ENCODE results near the gene TACC2.

TACC2 gene

DNA sequence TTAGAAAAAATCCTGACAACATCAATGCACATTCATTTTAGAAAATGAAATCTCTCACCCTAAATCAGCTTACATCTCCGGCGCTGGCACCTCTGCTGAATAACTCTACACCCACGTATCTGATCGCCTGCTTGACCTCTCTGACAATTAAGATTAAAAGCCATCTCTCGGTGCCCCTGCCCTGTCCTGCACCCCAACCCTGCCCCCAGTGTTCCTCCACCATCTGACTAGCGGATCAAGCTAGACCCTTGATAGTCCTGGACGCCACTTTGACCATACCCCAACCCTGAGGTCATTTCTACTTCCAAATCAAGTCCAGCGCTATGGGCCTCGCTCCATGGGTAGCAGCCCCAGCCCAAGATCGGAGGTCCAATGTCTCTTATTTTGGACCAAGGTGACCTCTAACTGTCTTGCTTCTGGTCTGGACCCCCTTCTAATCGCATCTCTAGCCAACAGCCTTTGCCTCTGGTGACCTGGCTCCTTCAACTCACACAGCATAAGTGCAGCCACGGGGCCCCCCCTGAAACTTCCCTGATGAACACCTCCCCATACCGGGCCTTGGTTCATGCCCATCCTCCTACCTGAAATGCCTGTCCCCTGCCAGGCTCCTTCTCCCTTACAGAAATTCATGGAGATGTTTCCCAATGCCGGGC is 310.6 kb downstream of the TACC2 start:
- TF ChIP-seq, protein P1, sequence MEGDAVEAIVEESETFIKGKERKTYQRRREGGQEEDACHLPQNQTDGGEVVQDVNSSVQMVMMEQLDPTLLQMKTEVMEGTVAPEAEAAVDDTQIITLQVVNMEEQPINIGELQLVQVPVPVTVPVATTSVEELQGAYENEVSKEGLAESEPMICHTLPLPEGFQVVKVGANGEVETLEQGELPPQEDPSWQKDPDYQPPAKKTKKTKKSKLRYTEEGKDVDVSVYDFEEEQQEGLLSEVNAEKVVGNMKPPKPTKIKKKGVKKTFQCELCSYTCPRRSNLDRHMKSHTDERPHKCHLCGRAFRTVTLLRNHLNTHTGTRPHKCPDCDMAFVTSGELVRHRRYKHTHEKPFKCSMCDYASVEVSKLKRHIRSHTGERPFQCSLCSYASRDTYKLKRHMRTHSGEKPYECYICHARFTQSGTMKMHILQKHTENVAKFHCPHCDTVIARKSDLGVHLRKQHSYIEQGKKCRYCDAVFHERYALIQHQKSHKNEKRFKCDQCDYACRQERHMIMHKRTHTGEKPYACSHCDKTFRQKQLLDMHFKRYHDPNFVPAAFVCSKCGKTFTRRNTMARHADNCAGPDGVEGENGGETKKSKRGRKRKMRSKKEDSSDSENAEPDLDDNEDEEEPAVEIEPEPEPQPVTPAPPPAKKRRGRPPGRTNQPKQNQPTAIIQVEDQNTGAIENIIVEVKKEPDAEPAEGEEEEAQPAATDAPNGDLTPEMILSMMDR (IDR thresholded peaks at IDR 0.05; ENCODE audit: low read depth, low read length) = no peak
- no peak overlapping the region for H3K4me3 ChIP-seq (ENCODE audit: low read depth, low read length)

GRCh38 chr10:122301055-122301810 is 312.3 kb downstream of the TACC2 start:
- TF ChIP-seq, protein P1 (IDR thresholded peaks at IDR 0.05; ENCODE audit: low read depth, low read length) = no peak

GRCh38 chr10:122301811-122302115 is 312.8 kb downstream of the TACC2 start:
- TF ChIP-seq, protein P1 (IDR thresholded peaks at IDR 0.05; ENCODE audit: low read depth, low read length) = no peak
- no peak overlapping the region for H3K4me3 ChIP-seq (ENCODE audit: low read depth, low read length)

More at GRCh38 chr10:122301055-122301810, 312.3 kb downstream of the TACC2 start:
- H3K4me3 ChIP-seq (ENCODE audit: low read depth, low read length) = no peak overlapping the region

- TF ChIP-seq, protein P1 (IDR thresholded peaks at IDR 0.05; ENCODE audit: low read depth, low read length) = no peak
- H3K4me3 ChIP-seq (ENCODE audit: low read depth, low read length) = no peak overlapping the region
These were observed 313.4 kb downstream of the TACC2 start for GRCh38 chr10:122302315-122302714.

DNA sequence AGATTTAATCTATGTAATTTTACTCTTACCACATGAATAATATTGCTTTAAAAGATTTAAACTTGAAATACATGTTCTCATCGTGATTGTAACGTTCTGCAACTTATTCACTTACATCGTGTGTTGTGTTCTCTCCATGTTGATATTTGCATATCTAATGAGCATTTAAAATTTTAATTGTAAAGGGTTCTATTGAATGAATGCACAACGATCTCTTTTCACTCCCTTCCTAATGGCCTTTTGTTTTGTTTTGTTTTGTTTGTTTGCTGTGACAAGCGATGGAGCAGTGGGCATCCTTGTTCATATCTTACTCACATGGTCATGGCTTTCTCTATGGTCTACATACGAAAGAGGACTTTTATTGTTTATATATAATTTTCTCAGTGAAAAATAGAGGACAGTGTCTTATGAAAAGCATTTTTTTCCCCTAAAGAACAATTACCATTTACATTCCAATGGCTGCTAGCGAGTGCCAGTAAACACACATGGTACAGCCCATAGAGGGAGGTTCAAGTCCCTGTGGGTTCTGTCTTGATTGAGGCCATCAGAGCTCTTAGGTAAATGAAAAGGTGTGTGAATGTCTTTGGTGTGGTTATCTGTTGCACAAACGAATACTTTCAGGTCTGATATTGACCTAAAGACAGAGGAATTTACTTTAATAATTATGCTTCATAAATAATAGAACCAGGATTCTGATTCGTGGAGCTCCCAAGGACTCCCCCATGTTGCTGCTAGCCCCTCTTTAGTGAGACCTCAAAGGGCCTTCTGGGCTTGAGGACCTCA is 314.5 kb downstream of the TACC2 start:
- TF ChIP-seq, protein P1 (IDR thresholded peaks at IDR 0.05; ENCODE audit: low read depth, low read length) = no peak
- no peak overlapping the region for H3K4me3 ChIP-seq (ENCODE audit: low read depth, low read length)
